ENCODE results near the gene NQO2.

GRCh38 chr6:2950713-2951112 is 49.0 kb upstream of the NQO2 start:
- no peak for TF ChIP-seq NFIC (IDR thresholded peaks at IDR 0.05)
- TF ChIP-seq ZBTB7A (IDR thresholded peaks at IDR 0.05; ENCODE audit: low read depth): no peak
